HG03442 (cell line): ENCODE measurements around the gene DCTD.
"Not testable (repeated sequence)": the region's sequence is repeated elsewhere in the genome, so short reads cannot be mapped to it uniquely, and the experiment has no call there.

Experiments
- ATAC-seq: cut with Tn5 transposase; IDR thresholded peaks from one replicate; pipeline ENCODE4 v1.9.1; 2021; ENCODE audit warnings: mild to moderate bottlenecking, moderate library complexity; ENCODE audit not compliant: unreplicated experiment

DCTD gene

DNA sequence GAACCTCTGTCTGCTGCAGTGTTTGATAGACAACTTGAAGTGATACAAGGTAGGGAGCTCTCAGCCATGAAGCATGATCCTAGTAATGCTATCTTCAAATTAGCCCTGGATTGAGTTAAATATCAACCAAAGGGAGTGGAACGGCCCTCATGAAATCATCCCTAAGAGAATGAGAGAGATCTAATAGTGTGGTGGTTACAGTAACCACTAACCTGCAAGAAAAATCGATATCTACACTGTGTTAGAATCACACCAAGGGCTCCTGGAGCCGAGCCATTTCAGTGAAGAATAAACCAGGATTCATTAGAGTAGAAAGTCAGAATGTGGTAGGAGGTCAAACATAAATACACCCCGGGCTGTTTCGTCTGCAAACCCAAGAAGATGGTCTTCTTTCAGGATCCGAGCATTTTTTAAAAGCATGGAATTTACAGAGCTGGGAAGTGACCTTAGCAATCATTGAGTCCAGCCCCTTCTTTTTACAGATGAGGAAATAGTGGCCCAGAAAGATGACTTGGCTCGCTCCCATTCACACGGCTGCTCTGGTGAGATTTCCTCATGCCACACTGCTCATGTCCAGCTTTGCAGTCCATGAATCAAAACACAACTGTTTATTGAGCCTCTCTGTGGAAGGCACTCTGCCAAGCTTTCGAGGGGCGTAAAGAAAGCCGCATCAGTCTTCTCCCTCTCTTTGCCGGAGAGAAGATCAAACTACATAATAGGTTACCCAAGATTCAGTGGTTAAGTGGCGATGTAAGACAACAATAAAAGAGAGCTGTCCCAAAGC lies 5.5 kb upstream of the DCTD start:
- ATAC-seq = no peak

DNA sequence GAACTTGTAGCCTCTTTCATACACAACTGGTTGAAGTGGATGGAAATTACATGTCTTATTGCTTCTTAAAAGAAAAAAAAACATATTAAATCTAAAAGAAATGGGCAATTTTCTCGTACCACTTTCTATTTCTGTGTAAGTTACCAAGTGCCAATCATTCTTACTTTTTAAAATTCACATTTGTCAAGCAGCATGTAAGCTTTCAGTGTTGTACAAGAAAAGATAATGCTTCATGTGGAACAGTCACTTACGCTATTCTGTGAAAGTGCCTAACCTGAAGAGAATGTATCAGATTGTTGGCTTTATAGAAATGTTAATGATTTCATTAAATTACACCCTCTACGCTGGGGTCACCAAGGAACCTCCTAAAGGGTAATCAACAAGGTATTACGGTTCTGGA lies 4.4 kb upstream of the DCTD start:
- no peak for ATAC-seq

GRCh38 chr4:182920676-182921075 lies 3.5 kb upstream of the DCTD start:
- no peak for ATAC-seq

- ATAC-seq = peak; percentile 20
Measured at GRCh38 chr4:182918791-182919302, 1.7 kb upstream of the DCTD start.

DNA sequence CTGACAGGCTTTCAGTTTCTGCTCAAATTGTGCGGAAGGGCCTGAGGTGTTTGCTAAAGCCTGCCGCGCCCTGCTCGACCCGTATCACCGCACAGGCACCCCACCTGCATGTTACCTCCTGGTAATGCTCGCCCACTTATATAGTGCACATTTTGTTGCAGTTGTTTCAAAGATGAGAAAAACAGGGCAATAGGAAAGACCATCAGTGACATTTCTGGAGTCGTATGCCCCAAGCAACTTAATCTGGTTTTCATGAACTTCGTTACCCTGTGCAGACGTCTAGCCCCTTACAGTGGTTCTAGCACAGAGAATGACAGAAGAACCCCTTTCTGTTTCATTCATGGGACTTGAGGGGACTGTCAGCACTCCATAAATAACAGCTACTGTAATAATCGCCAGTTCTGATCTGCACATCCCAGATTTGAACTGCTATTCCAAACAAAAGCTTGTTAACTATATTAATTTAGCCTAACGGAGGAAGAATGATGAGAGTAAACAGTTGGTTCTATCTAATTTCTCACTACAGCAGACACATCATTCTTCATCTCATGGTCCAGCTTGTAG lies 940 bp upstream of the DCTD start:
- peak; percentile 8 for ATAC-seq

GRCh38 chr4:182916483-182917181 lies 554 bp downstream of the DCTD start:
- peak; percentile 23 for ATAC-seq

DNA sequence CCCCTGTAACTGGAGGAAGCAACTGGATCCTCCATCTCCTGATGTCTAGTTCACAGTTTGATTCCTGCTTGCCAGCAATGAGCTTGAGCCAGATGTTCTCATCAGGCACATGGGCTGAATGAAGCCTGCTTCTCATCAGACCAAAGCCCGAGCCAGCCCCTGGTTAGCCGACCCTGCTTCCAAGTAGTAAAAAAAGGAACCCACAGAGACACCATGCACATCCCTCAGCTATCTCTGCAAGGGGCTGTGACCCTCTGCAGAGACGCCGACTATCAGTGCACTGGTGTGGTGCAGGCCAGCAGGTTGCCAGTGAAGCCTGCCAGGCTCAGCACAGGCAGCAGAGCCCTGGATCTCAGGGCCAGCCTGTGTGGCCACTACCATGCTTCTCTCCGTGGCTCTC lies 2.8 kb downstream of the DCTD start:
- no peak for ATAC-seq

- no peak for ATAC-seq
Measured at GRCh38 chr4:182913621-182914020, 3.6 kb downstream of the DCTD start.

DNA sequence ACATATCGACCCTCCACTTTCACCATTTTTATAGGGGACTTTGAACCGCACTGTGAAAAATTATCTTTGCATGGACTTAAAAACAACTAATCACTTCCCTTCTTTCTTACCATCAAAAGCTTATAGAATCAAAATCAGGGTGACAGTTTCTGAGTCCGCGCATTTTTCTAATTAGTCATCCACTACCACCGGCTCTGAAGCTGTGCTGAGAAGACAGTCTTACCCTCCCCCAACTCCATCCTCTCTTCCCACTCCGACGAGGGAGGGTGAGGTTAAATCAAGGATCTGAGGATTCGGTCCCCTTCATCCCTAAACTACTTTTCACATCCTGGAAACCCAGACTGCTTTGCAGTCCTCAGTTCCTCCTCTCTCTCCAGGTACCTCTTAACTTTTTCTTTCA lies 4.2 kb downstream of the DCTD start:
- ATAC-seq = no peak

GRCh38 chr4:182908124-182908523 lies 9.1 kb downstream of the DCTD start:
- ATAC-seq = peak; percentile 36

DNA sequence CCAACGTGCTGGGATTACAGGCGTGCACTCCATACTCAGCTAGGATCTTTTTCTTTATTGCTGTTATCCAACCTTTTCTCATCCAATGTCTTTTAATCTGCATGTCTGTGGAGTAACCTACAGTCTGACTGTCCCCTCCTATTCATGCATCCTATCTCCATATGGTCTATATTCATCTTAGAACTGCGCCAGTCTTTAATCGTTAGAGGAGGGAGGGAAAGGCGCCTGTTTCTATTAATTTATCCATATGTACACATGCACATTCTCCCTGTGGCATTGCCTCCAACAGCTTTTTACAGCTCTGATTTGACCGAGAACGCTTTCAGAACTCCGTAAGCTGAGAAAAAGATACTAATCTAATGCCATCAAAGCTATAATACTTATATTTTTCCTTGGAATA lies 9.8 kb downstream of the DCTD start:
- ATAC-seq = no peak

- ATAC-seq = no peak
Measured at GRCh38 chr4:182906786-182907185, 10.4 kb downstream of the DCTD start.

- ATAC-seq = no peak
Measured at GRCh38 chr4:182905038-182905437, 12.1 kb downstream of the DCTD start.

GRCh38 chr4:182904211-182904761 lies 12.9 kb downstream of the DCTD start:
- no peak for ATAC-seq

GRCh38 chr4:182903013-182903412 lies 14.2 kb downstream of the DCTD start:
- ATAC-seq = no peak

GRCh38 chr4:182901337-182901736 lies 15.8 kb downstream of the DCTD start:
- no peak for ATAC-seq

DNA sequence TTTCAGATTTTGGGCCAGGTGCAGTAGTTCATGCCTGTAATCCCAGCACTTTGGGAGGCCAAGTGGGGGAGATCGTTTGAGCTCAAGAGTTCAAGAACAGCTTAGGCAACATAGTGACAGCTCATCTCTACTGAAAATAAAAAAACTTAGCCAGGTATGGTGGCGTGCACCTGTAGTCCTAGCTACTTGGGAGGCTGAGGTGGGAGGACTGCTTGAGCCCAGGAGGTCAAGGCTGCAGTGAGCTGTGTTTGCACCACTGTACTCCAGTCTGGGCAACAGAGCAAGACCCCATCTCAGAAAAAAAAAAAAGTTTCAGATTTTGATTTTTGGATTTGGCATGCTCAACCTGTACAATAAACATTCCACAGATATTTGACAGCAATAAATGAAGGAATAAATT lies 17.2 kb downstream of the DCTD start:
- not testable (repeated sequence) for ATAC-seq

GRCh38 chr4:182898479-182898799 lies 18.7 kb downstream of the DCTD start:
- no peak for ATAC-seq

DNA sequence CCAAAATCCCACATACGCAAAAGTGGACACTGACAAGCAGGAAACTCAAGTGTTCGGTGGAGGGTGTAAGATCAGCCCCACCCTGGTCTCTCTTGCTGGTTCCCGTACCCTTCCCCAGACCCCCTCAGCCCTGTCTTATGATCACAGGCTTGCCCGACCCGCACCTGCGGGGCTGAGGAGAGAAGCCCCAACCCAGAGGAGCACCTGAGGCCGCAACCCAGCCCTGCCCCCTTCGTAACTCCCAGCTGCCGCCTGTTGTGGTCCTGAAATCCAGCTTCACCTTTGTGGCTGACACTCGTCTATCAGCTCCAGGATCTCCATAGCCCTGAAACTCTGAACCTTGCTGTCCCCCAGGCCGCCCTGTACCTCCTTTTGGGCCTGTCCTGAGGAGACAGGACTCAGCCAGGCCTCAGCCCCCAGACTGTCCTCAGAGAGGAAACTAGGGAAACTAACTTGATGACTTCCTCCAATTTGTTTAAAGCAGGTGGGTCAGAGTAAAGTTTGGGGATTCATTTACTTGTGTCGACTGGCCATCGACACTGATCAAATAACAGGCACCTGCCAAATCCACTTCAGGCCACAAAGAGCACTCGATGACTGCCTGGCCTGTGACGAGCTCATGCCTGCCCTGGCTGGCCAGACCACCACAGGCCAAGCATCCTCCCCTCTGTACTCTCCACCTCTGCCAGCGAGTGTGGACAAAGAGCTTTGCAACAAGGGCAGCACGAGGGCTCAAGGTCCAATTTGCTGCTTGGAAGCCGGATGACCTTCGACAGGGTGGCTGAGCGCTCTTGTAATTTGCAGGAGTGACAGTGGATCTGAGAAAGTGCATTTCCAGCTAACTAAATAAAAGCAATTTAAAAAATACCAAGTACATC lies 19.3 kb downstream of the DCTD start:
- no peak for ATAC-seq

DNA sequence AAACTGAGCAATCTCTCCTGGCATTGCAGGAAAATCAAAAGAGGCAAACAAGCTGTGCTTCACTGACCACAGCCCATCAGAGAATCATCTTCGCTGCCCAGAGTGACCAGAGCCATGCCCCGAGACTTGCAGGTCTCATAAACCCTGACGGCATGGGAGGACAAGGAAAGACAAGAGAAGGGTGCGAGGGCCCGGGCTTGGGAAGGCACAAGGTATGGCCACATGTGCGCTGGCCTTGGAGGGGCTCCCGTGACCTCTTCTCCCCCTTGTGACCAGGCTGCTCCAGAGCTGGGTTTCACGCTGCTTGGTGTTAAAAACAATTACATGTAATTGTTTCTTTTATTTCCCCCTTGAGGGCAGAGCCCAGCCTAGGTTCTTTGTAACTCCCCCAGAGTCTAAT lies 20.8 kb downstream of the DCTD start:
- no peak for ATAC-seq

DNA sequence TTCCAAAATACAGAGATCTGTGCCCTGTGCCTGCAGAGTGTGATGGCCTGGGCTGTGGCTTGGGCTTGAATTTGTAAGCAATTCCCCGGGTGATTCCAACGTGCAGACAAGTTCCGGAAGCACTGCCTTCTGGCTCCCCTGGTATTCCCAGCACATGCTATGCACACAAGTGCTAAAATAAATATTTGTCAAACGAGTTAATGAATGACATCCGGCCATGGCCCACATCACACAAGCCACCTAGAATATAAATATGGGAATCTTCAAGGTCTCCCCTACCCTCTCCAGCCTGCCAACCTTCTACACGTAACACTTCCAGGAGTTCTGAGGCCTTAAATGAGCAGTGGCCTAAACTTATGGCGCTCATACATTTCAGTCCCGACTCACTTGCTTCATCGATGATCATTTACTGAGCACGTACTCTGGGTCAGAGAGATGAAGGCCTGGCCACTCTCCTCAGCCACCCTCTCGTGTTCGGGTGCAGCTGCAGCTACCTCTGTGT lies 21.3 kb downstream of the DCTD start:
- no peak for ATAC-seq
